Measurements from ENCODE around the gene PDE3A.

PDE3A gene

GRCh38 chr12:20716037-20716436 is 347.7 kb downstream of the PDE3A start:
- DNase-seq (ENCODE audit: low spot score): peak; percentile 40

GRCh38 chr12:20716985-20717384 is 348.6 kb downstream of the PDE3A start:
- DNase-seq (ENCODE audit: low spot score): no peak

- DNase-seq (ENCODE audit: low spot score): no peak
These were observed 350.0 kb downstream of the PDE3A start for GRCh38 chr12:20718294-20718693.

GRCh38 chr12:20722142-20722541 is 353.8 kb downstream of the PDE3A start:
- no peak for DNase-seq (ENCODE audit: low spot score)

GRCh38 chr12:20731274-20731673 is 362.9 kb downstream of the PDE3A start:
- no peak for DNase-seq (ENCODE audit: low spot score)

Measured in HuH-7 (cell line).